ENCODE measurements around the gene DDX1. TPM values are rescaled to one million over a fixed set of nuclear protein-coding genes. Genes with fewer than 3 reads are reported as not detected.

DDX1 gene
- total and polyA plus RNA-seq, 9 of the 15 experiments (the other 6 are each of a cell fraction or from before 2014, with no cell fraction given) = 116 to 277 (median 232) TPM

DNA sequence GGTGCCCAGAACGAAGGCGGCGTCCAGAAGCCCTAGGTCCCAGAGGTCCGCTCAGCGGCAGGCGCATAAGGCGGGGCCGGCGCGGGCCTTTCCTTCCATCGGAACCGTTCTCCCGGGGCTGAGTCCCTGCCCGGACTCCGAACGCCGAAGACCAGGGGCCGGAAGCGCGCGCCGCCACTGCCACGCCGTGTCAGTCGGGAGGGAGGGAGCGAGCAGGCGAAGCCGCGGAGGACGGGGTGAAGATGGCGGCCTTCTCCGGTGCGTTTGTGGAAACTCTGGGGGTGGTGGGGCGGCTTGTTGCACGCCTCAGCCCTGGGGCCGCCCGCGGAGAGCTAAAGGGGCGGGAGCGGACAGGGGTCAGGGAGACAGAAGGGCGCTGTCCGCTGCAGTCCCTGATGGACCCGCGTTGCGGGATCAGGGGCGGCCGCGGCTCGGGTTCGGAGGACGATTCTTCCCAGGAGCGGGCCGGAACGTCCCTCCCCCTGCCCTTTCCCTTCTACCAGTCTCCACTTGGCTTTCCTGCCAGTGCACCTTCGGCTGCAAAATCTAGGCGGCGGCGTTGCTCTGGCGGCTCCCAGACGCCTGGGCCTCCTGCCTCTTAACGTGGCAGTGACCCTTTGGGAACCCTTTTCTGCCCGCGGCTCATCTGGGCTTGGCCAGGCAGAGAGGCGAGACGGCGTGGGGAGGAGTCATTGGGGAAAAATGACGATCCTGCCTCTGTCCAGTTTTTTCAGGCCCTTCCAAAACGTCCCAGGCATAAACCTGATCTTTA, at the start of gene DDX1 (continued):
- TF ChIP-seq, protein P1, sequence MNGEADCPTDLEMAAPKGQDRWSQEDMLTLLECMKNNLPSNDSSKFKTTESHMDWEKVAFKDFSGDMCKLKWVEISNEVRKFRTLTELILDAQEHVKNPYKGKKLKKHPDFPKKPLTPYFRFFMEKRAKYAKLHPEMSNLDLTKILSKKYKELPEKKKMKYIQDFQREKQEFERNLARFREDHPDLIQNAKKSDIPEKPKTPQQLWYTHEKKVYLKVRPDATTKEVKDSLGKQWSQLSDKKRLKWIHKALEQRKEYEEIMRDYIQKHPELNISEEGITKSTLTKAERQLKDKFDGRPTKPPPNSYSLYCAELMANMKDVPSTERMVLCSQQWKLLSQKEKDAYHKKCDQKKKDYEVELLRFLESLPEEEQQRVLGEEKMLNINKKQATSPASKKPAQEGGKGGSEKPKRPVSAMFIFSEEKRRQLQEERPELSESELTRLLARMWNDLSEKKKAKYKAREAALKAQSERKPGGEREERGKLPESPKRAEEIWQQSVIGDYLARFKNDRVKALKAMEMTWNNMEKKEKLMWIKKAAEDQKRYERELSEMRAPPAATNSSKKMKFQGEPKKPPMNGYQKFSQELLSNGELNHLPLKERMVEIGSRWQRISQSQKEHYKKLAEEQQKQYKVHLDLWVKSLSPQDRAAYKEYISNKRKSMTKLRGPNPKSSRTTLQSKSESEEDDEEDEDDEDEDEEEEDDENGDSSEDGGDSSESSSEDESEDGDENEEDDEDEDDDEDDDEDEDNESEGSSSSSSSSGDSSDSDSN (IDR thresholded peaks at IDR 0.05; ENCODE audit: borderline replicate concordance in 1 of 2, low read depth in 2 of 2, low read length in 2 of 2) = peak; percentile 86 to 96; a peak in 3 of 4 replicates
- TF ChIP-seq ZNF274 (IDR thresholded peaks at IDR 0.05; ENCODE audit: borderline replicate concordance, low read depth, low read length) (no peak), MEF2A (IDR thresholded peaks at IDR 0.05; ENCODE audit: control insufficient read depth, low read depth, low read length) (no peak), TARDBP (IDR thresholded peaks at IDR 0.05) (no peak; the same call in 1 of the 2 replicates), GTF2E2 (tag; IDR thresholded peaks at IDR 0.05) (peak; percentile 99), USF2 (CRISPR knock-in tag; IDR thresholded peaks at IDR 0.05) (no peak), REST (IDR thresholded peaks at IDR 0.05; ENCODE audit: borderline replicate concordance) (peak; percentile 51), REST (CRISPR knock-in tag; IDR thresholded peaks at IDR 0.05; ENCODE audit: low read depth) (peak; percentile 88), ZNF133 (CRISPR knock-in tag; IDR thresholded peaks at IDR 0.05) (no peak), NFRKB (IDR thresholded peaks at IDR 0.05; ENCODE audit: low read depth) (peak; percentile 96)
- TF ChIP-seq, protein P2, sequence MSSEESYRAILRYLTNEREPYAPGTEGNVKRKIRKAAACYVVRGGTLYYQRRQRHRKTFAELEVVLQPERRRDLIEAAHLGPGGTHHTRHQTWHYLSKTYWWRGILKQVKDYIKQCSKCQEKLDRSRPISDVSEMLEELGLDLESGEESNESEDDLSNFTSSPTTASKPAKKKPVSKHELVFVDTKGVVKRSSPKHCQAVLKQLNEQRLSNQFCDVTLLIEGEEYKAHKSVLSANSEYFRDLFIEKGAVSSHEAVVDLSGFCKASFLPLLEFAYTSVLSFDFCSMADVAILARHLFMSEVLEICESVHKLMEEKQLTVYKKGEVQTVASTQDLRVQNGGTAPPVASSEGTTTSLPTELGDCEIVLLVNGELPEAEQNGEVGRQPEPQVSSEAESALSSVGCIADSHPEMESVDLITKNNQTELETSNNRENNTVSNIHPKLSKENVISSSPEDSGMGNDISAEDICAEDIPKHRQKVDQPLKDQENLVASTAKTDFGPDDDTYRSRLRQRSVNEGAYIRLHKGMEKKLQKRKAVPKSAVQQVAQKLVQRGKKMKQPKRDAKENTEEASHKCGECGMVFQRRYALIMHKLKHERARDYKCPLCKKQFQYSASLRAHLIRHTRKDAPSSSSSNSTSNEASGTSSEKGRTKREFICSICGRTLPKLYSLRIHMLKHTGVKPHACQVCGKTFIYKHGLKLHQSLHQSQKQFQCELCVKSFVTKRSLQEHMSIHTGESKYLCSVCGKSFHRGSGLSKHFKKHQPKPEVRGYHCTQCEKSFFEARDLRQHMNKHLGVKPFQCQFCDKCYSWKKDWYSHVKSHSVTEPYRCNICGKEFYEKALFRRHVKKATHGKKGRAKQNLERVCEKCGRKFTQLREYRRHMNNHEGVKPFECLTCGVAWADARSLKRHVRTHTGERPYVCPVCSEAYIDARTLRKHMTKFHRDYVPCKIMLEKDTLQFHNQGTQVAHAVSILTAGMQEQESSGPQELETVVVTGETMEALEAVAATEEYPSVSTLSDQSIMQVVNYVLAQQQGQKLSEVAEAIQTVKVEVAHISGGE (CRISPR knock-in tag; IDR thresholded peaks at IDR 0.05) = peak; percentile 97 to 100 (median 99)

Data from K562 (cell line).